ENCODE data around the gene PIEZO2.

Gene PIEZO2

DNA sequence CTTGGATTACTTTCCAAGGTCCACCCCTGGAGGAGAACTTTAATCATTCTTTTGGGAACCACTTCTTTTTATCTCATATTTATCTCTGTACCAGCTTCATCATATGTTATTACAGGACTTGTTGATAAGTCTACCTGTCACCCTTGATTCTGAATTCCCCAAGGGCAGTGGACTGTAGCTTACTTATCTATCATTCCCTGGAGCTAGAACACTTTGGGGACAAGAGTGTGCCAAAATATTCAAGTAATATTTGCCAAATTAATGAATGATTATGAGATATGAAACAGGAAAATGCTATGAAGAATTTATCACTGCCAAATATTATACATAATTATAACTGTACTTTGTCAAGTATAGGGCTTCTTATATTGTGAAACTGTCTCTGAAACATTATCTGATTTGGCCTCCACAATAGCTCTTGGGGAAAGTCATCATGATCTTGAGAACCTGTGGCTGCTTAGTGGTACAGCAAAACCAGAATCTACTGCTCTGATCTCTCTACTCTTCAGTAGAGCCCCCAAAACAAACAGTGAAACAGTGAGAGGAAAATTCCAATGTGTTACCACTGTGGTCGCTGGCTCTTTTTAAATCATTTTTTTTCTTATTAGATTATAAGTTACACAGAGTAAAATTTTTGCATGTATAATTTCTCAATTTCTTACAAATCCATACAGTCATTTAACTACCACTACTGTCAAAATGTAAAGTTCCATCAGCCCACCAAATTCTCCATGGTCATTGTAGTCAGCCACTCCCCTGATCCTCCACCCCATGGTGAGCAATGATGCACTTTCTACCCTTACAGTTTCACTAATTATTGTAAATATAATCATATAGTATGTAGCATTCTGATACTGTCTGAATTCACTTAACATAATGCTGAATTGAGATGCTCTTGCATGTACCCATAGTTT, 197.5 kb downstream of the PIEZO2 start:
- Histone ChIP-seq H3K9ac (ENCODE audit: low read length) (no peak overlapping the region), H3K36me3 (ENCODE audit: insufficient read depth, low read length) (no peaks in the 10 kb centered on the region), H3K9me3 (ENCODE audit: low read length) (no peaks in the 10 kb centered on the region), H3K4me1 (ENCODE audit: insufficient read depth, low read length) (no peaks in the 10 kb centered on the region), H3K27ac (ENCODE audit: low read depth, low read length) (no peak overlapping the region), H3K27me3 (ENCODE audit: control insufficient read depth in 1 of 2, insufficient read depth in 2 of 2, low read length in 2 of 2) (no peaks in the 10 kb centered on the region), H3K4me3 (ENCODE audit: low read depth in 1 of 2, low read length in 2 of 2) (no peak overlapping the region)

DNA sequence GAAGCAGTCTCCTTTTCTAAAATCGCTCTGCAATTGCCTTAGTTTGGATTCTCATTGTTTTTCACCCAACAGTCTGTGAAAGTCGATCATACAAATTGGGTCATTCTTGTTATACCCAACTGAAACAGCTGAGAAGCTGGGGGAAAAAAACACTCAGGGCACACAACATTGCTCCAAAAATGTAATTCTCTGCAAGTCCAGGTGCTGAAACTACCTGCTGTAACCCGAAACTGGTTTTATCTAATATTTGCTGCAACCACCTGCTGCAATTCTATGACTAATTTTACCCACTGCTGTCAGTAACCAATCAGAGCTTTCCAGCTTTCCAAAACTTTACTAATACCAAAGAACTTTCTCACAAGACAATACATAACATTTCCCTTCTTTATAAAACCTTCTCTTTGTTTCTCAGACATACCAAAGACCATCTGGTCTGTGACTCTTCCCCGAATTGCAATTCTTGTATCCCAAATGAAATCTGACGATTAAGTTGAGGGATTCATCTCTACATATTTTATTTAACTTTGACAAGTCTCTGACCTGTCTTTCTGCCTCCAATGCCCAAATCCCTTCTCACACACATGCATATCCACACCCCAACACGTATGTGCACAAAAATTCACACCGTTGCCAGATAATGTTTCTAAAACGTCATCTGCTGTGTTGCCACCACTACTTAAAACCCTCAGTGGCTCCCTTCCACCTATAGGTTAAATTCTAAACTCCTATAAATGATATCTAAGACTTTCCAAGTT, 198.3 kb downstream of the PIEZO2 start:
- Histone ChIP-seq H3K27ac (ENCODE audit: low read depth, low read length) (no peak overlapping the region), H3K27me3 (ENCODE audit: control insufficient read depth in 1 of 2, insufficient read depth in 2 of 2, low read length in 2 of 2) (no peaks in the 10 kb centered on the region), H3K4me1 (ENCODE audit: insufficient read depth, low read length) (no peaks in the 10 kb centered on the region), H3K4me3 (ENCODE audit: low read depth in 1 of 2, low read length in 2 of 2) (no peak overlapping the region), H3K36me3 (ENCODE audit: insufficient read depth, low read length) (no peaks in the 10 kb centered on the region), H3K9ac (ENCODE audit: low read length) (no peak overlapping the region), H3K9me3 (ENCODE audit: low read length) (peaks cover 7% of the 10 kb centered on the region)

DNA sequence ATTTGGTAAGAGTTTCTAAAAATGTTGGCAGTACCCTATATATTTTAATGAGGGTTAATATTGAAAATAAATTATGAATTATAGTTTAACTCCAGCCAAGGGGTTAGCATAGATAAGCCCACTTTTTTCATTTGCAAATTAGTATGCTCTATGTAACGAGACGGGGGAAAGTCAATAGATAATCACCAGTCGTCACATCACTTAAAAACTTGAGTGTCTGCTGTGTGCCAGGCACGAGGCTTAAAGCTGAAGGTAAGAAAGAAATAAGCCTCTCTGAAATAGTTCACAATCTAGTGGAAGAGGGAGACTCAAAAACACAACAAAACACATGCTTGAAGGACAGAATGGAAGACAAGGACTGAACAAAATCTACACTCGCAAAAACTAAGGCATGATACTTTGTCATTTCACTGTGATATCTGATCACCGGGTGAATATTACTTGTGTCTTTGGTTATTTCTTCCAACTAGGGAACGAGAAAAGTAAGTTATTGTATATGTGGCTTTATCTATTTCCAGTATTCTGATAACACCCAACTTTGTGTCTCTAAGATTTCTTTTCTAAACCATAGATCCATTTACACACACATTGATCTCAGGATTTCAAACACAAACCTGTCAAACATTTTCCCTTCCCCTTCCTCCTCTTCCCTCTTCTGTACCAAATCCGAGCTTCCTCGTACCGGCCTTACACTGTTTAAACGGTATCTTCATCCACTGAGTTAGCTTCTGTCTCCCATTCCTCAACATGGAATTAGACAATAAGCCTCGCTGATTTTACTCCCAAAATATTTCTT, 199.1 kb downstream of the PIEZO2 start:
- Histone ChIP-seq H3K4me3 (ENCODE audit: low read depth in 1 of 2, low read length in 2 of 2) (no peak overlapping the region), H3K4me1 (ENCODE audit: insufficient read depth, low read length) (no peaks in the 10 kb centered on the region), H3K36me3 (ENCODE audit: insufficient read depth, low read length) (no peaks in the 10 kb centered on the region), H3K9ac (ENCODE audit: low read length) (no peak overlapping the region), H3K27me3 (ENCODE audit: control insufficient read depth in 1 of 2, insufficient read depth in 2 of 2, low read length in 2 of 2) (no peaks in the 10 kb centered on the region), H3K27ac (ENCODE audit: low read depth, low read length) (no peak overlapping the region), H3K9me3 (ENCODE audit: low read length) (peaks cover 14% of the 10 kb centered on the region)

DNA sequence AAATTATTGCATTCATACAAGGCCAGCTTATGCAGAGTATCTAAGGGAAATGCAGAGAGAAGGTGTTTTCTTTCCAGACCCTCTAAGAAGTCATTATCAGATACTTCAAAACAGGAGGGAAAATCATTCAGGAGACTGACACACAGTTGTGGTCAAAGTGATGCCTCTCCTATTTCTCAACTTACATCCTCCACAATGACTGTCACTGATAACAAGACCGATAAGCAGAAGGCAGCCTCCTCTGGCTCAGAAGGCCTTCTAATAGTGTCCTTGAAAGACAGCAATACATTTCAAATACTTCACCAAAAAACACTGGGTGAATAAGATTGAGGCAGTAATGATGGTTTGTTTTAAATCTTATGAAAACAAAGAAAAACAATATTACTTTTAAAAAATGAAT, 199.7 kb downstream of the PIEZO2 start:
- Histone ChIP-seq H3K9me3 (ENCODE audit: low read length) (peaks cover 20% of the 10 kb centered on the region), H3K27me3 (ENCODE audit: control insufficient read depth in 1 of 2, insufficient read depth in 2 of 2, low read length in 2 of 2) (no peaks in the 10 kb centered on the region), H3K4me1 (ENCODE audit: insufficient read depth, low read length) (no peaks in the 10 kb centered on the region), H3K27ac (ENCODE audit: low read depth, low read length) (no peak overlapping the region), H3K4me3 (ENCODE audit: low read depth in 1 of 2, low read length in 2 of 2) (no peak overlapping the region), H3K9ac (ENCODE audit: low read length) (no peak overlapping the region), H3K36me3 (ENCODE audit: insufficient read depth, low read length) (no peaks in the 10 kb centered on the region)

DNA sequence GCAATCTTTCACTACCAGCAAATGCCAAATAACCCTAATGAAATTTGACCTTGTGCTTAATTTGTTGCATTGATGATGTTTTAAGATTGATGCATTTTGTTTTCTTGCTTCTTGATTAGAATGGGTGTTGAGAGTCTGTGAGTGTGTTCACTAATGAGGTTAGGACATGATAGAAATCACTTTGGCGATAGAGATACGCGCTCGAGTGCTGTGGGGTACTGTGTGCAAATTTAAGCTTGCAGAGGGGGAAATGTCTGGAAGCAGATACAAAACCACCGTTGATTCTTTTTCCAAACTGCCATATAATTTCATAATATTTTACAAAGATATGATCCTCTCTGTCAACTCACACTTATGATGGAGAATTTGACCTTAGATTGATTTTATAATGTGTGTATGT, 200.9 kb downstream of the PIEZO2 start:
- H3K4me3 ChIP-seq (ENCODE audit: low read depth in 1 of 2, low read length in 2 of 2): no peak overlapping the region
- no peak overlapping the region for H3K27ac ChIP-seq (ENCODE audit: low read depth, low read length)
- H3K27me3 ChIP-seq (ENCODE audit: control insufficient read depth in 1 of 2, insufficient read depth in 2 of 2, low read length in 2 of 2): no peaks in the 10 kb centered on the region
- peaks cover 21% of the 10 kb centered on the region for H3K9me3 ChIP-seq (ENCODE audit: low read length)
- no peak overlapping the region for H3K9ac ChIP-seq (ENCODE audit: low read length)
- H3K36me3 ChIP-seq (ENCODE audit: insufficient read depth, low read length): no peaks in the 10 kb centered on the region
- no peaks in the 10 kb centered on the region for H3K4me1 ChIP-seq (ENCODE audit: insufficient read depth, low read length)

DNA sequence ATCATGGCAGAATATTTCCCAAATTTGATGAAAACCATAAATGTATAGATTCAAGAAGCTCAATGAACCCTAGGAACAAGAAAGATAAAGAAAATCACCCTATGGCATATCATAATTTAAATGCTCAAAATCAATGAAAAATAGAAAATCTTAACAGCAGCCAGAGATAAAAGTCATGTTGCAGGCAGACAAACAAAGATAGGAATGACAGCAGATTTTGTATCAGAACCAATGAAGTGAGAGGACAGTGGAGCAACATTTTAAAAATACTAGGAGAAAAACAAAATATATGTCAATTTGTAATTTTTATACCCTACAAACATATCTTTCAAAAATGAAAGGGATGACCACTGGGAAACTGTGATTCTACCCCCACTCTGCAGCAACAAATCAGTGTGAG, 203.3 kb downstream of the PIEZO2 start:
- Histone ChIP-seq H3K4me1 (ENCODE audit: insufficient read depth, low read length) (no peaks in the 10 kb centered on the region), H3K9ac (ENCODE audit: low read length) (no peak overlapping the region), H3K4me3 (ENCODE audit: low read depth in 1 of 2, low read length in 2 of 2) (no peak overlapping the region), H3K27me3 (ENCODE audit: control insufficient read depth in 1 of 2, insufficient read depth in 2 of 2, low read length in 2 of 2) (no peaks in the 10 kb centered on the region), H3K36me3 (ENCODE audit: insufficient read depth, low read length) (no peaks in the 10 kb centered on the region), H3K9me3 (ENCODE audit: low read length) (peaks cover 21% of the 10 kb centered on the region), H3K27ac (ENCODE audit: low read depth, low read length) (no peak overlapping the region)

DNA sequence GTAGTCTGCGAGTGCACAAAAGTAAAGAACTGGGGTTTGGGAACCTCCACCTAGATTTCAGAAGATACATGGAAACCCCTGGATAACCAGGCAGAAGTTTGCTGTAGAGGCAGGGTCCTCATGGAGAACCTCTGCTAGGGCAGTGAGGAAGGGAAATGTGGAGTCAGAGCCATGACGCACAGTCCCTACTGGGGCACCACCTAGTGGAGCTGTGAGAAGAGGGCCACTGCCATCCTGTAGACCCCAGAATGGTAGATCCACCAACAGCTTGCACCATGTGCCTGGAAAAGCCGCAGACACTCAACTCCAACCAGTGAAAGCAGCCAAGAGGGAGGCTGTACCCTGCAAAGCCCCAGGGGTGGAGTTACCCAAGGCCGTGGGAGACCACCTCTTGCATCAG, 206.4 kb downstream of the PIEZO2 start:
- no peaks in the 10 kb centered on the region for H3K27me3 ChIP-seq (ENCODE audit: control insufficient read depth in 1 of 2, insufficient read depth in 2 of 2, low read length in 2 of 2)

DNA sequence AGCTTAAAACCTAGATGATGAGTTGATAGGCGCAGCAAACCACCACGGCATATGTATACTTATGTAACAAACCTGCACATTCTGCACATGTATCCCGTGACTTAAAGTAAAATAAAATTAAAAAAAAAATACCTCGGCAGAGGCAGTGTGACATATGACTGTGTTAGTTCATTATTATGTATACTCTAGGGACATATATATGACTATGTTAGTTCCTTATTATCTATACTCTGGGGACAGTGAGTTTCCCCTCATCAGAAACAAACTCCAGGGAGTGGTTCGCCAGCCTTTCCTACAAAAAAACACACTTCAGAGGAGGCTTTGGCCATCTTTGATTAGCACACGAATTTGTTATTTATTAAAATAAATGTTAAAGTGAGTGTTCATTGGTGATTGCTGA, 209.5 kb downstream of the PIEZO2 start:
- no peaks in the 10 kb centered on the region for H3K27me3 ChIP-seq (ENCODE audit: control insufficient read depth in 1 of 2, insufficient read depth in 2 of 2, low read length in 2 of 2)
- H3K9me3 ChIP-seq (ENCODE audit: low read length): peaks cover 2% of the 10 kb centered on the region
- H3K4me3 ChIP-seq (ENCODE audit: low read depth in 1 of 2, low read length in 2 of 2): no peak overlapping the region
- no peaks in the 10 kb centered on the region for H3K36me3 ChIP-seq (ENCODE audit: insufficient read depth, low read length)
- H3K27ac ChIP-seq (ENCODE audit: low read depth, low read length): no peak overlapping the region
- H3K4me1 ChIP-seq (ENCODE audit: insufficient read depth, low read length): peaks cover 21% of the 10 kb centered on the region
- H3K9ac ChIP-seq (ENCODE audit: low read length): no peak overlapping the region

More for the DNA sequence above, 206.4 kb downstream of the PIEZO2 start:
- H3K36me3 ChIP-seq (ENCODE audit: insufficient read depth, low read length): no peaks in the 10 kb centered on the region
- no peaks in the 10 kb centered on the region for H3K4me1 ChIP-seq (ENCODE audit: insufficient read depth, low read length)
- no peak overlapping the region for H3K9ac ChIP-seq (ENCODE audit: low read length)
- H3K4me3 ChIP-seq (ENCODE audit: low read depth in 1 of 2, low read length in 2 of 2): no peak overlapping the region
- no peak overlapping the region for H3K27ac ChIP-seq (ENCODE audit: low read depth, low read length)
- peaks cover 21% of the 10 kb centered on the region for H3K9me3 ChIP-seq (ENCODE audit: low read length)

DNA sequence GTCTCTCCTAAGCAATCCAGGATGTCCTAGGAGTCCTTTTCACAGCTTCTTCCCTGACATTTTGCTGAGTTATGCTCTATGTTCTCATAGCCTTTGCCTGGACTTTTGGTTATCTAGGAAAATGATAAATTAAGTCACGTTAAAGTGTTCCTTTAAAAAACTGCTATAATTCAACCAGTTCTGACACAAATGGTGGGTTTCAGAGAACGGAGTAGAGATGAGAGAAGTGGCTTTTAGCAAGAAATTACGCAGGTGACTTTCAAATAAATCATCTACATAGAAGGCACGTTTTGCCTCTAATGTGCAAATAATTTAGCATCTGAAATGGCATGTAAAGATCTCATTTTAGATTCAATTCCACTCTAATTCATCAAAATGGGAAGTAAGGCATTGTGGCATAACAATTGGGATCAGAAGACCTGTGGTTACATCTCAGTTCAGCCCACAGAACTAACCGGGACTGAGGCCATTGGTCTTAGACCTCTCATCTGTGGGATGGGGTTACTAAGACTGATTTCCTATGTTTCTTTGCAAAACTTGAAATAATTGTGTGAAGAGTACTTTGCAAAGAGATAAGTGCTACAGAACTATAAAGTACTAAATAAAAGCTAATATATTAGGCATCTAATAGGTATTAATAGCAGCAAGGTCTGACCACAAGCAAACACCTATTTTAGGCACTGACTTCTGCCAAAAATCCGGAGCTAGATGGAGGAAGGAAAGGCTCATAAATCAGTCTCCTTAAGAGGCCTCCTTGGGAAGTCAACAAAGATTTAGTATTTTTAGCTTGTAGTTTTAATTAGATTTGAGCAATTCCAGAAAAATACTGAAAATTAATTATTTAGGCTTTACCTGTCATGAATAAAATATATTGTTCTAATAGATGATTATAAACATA, 211.4 kb downstream of the PIEZO2 start:
- Histone ChIP-seq H3K36me3 (ENCODE audit: insufficient read depth, low read length) (no peaks in the 10 kb centered on the region), H3K27ac (ENCODE audit: low read depth, low read length) (no peak overlapping the region), H3K9ac (ENCODE audit: low read length) (no peak overlapping the region), H3K4me3 (ENCODE audit: low read depth in 1 of 2, low read length in 2 of 2) (no peak overlapping the region), H3K9me3 (ENCODE audit: low read length) (no peaks in the 10 kb centered on the region), H3K27me3 (ENCODE audit: control insufficient read depth in 1 of 2, insufficient read depth in 2 of 2, low read length in 2 of 2) (no peaks in the 10 kb centered on the region), H3K4me1 (ENCODE audit: insufficient read depth, low read length) (peaks cover 21% of the 10 kb centered on the region)

DNA sequence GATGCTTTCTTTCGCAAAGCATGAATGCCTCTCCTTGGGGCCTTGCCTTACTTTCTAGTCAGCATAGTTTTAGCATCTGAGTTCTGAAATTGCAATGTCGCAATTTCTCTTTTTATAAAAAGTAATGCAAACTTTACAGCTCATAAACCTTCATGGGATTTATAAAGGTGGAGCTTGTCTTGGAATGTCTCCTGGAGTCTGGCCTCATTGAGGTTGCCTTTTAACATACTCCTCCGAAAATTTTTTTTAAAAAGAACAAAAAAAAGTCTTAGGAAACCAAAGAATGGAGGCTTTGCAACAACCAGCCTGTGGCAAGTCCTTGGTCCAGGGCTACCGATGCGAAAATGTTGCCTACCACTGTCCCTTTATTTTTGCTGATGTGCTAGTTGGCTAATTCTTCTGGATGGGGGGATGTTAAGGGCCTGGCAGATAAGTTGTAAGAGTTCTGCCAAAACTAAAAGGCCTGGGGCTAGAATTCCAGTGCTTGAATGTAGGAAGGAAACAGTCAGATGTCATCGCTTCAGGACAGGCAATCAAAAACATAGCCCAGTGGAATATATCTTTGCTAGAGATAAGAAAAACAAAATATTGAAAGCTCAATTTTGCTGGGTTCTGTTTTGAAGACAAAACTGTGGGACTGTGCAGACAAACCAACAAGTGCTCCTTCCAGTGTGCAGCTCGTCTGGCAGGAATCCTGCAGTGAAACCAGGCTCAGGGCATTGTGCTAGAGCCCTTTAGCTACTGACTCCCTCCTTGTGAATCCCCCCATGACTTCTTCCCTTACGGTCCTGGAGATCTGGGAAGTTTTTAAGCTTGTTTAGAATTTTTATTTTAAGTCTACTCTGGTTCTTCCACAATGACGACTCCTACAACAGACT, 213.0 kb downstream of the PIEZO2 start:
- H3K9me3 ChIP-seq (ENCODE audit: low read length): no peaks in the 10 kb centered on the region
- no peaks in the 10 kb centered on the region for H3K36me3 ChIP-seq (ENCODE audit: insufficient read depth, low read length)
- H3K4me1 ChIP-seq (ENCODE audit: insufficient read depth, low read length): peaks cover 21% of the 10 kb centered on the region
- no peak overlapping the region for H3K4me3 ChIP-seq (ENCODE audit: low read depth in 1 of 2, low read length in 2 of 2)
- H3K27ac ChIP-seq (ENCODE audit: low read depth, low read length): no peak overlapping the region
- no peaks in the 10 kb centered on the region for H3K27me3 ChIP-seq (ENCODE audit: control insufficient read depth in 1 of 2, insufficient read depth in 2 of 2, low read length in 2 of 2)
- no peak overlapping the region for H3K9ac ChIP-seq (ENCODE audit: low read length)

Data from muscle layer of colon (tissue), 2 donors.